Colonic mucosa (tissue), 4 donors: ENCODE results near the gene ZP2. TPM values are rescaled to one million over a fixed set of nuclear protein-coding genes. Genes with fewer than 3 reads are reported as not detected.

Experiments used
- DNase-seq: peaks from one replicate; pipeline ENCODE4 v3.0.0-alpha.2; 2020
- H3K27ac ChIP-seq: fragments of 200-600 bp; one replicate; pipeline ENCODE4 v1.8.0; 2021
- H3K27me3 ChIP-seq: fragments of 200-600 bp; one replicate; pipeline ENCODE4 v1.8.0; 2021
- H3K36me3 ChIP-seq: fragments of 200-600 bp; one replicate; pipeline ENCODE4 v1.8.0; 2021
- H3K4me1 ChIP-seq: fragments of 200-600 bp; one replicate; pipeline ENCODE4 v1.8.0; 2021; ENCODE audit warnings: mild to moderate bottlenecking
- H3K4me3 ChIP-seq: fragments of 200-600 bp; one replicate; pipeline ENCODE4 v1.8.0; 2021
- H3K9ac ChIP-seq, 2 donors: one replicate each; pipeline ENCODE4 v1.7.0; 2013; ENCODE audit warnings: control low read depth in 2 of 2, low read depth in 2 of 2, low read length in 2 of 2
- H3K9me3 ChIP-seq: fragments of 200-600 bp; one replicate; pipeline ENCODE4 v1.8.0; 2021
- intact Hi-C: fragments of 100-400 bp; cut with DNase I; formaldehyde crosslinking; loops from one replicate; pipeline ENCODE4 v1.14.1; 2022
- total RNA-seq, 2 donors: library from RNA; stranded (reverse); fragmentation: NEBNext Ultra II Directional in 1 of 2; extraction: Animal tissue kit (Norgen Biotek cat#: 25700) in 1 of 2; gene quantifications; one replicate each; pipeline ENCODE4 v1.2.1, GENCODE V29; 2021
- TF ChIP-seq, protein P1 (sequence below): fragments of 200-600 bp; IDR thresholded peaks from one replicate; pipeline ENCODE4 v1.8.0; 2022; ENCODE audit warnings: antibody characterized with exemption, mild to moderate bottlenecking
- donor health status: healthy.
- donor health status: DM: no; HTN: no; CAD: no.
- donor health status: DM: no; HTN: no; CAD: no.

Gene ZP2
- total RNA-seq, 2 donors from 2014 or later: 0.25 to 0.27 TPM

DNA sequence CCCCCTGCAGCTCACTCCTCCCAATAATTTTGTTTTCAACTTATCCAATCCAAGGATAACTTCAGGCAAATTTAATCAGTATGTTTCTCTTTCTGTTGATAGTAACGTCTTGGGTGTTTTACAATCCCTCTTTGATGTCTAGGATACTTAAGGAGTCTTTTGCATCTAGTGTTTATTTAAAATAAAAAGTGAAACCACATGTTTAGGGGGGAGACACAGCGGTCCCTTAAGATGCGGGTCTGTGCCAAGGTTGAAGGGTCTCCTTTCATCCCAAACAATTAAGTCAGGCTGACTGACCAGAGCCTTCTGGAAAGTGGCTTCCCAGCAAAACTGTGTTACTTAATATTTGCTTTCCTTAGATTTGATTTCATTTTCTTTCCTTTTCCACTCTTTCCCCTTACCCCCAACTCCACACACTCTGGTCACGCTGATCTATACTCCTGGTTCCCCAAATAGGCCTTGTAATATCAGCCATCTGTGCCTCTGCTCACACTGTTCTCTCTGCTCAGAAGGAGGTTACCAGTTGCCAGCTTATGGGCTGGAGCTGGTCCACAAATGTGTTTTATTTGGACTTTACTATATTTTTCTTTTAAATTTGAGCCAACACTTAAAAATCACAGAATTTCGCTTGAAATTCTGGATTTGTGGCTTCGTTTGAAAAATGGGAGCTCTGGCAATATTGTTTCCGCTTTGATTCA lies 33.3 kb upstream of the ZP2 start:
- intact Hi-C loops: no loop called here
- TF ChIP-seq, protein P1, sequence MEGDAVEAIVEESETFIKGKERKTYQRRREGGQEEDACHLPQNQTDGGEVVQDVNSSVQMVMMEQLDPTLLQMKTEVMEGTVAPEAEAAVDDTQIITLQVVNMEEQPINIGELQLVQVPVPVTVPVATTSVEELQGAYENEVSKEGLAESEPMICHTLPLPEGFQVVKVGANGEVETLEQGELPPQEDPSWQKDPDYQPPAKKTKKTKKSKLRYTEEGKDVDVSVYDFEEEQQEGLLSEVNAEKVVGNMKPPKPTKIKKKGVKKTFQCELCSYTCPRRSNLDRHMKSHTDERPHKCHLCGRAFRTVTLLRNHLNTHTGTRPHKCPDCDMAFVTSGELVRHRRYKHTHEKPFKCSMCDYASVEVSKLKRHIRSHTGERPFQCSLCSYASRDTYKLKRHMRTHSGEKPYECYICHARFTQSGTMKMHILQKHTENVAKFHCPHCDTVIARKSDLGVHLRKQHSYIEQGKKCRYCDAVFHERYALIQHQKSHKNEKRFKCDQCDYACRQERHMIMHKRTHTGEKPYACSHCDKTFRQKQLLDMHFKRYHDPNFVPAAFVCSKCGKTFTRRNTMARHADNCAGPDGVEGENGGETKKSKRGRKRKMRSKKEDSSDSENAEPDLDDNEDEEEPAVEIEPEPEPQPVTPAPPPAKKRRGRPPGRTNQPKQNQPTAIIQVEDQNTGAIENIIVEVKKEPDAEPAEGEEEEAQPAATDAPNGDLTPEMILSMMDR: no peak
- no peak overlapping the region for H3K9ac ChIP-seq
- no peak overlapping the region for H3K4me3 ChIP-seq
- no peak for DNase-seq
- no peaks in the 10 kb centered on the region for H3K36me3 ChIP-seq
- no peaks in the 10 kb centered on the region for H3K4me1 ChIP-seq
- no peak overlapping the region for H3K27ac ChIP-seq
- H3K27me3 ChIP-seq: no peaks in the 10 kb centered on the region
- H3K9me3 ChIP-seq: no peaks in the 10 kb centered on the region

DNA sequence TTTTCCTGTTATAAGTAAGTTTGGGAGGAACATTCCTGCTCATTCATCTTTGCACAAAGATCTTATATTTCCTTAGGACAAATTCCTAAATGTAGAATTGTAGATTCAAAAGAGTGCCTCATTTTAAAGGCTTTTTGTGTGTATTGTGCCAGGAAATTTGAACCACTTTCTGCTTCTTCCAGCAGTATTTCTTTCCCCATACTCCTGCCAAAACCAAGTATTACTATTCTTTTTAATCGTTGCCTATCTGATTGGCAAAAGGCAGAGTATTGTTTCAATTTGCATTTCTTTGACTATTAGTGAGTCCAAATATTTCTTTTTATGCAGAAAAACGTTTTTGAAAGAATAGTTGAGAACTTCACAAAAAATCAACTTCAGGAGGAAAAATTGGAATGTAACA lies 31.4 kb upstream of the ZP2 start:
- Histone ChIP-seq H3K27ac (no peak overlapping the region), H3K36me3 (no peaks in the 10 kb centered on the region), H3K4me1 (no peaks in the 10 kb centered on the region), H3K27me3 (no peaks in the 10 kb centered on the region), H3K9ac (no peak overlapping the region), H3K9me3 (no peaks in the 10 kb centered on the region), H3K4me3 (no peak overlapping the region)
- TF ChIP-seq, protein P1: no peak
- intact Hi-C loops: no loop called here
- no peak for DNase-seq

- Histone ChIP-seq H3K4me3 (no peak overlapping the region), H3K36me3 (no peaks in the 10 kb centered on the region), H3K9ac (no peak overlapping the region), H3K4me1 (no peaks in the 10 kb centered on the region), H3K9me3 (no peaks in the 10 kb centered on the region), H3K27me3 (no peaks in the 10 kb centered on the region), H3K27ac (no peak overlapping the region)
- intact Hi-C loops: no loop called here
- no peak for DNase-seq
- TF ChIP-seq, protein P1: no peak
Observed at GRCh38 chr16:21239646-21240045, 28.3 kb upstream of the ZP2 start.

DNA sequence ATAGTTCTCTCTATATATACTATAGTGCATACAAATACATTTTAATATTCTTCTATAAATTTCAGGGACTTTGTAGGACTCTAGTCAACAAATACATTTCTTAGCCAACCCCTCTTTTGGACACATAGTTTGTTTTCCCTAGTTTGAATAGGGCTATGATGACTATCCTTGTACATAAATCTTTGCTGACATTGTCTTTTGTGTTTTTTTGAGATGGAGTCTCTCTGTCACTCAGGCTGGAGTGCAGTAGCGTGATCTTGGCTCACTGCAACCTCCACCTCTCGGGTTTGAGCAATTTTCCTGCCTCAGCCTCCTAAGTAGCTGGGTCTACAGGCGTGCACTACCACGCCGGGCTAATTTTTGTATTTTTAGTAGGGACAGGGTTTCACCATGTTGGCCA lies 25.5 kb upstream of the ZP2 start:
- Histone ChIP-seq H3K4me3 (no peak overlapping the region), H3K9ac (no peak overlapping the region), H3K9me3 (no peaks in the 10 kb centered on the region), H3K27me3 (no peaks in the 10 kb centered on the region), H3K4me1 (no peaks in the 10 kb centered on the region), H3K27ac (no peak overlapping the region), H3K36me3 (no peaks in the 10 kb centered on the region)
- no peak for DNase-seq
- TF ChIP-seq, protein P1: no peak
- intact Hi-C loops: no loop called here

DNA sequence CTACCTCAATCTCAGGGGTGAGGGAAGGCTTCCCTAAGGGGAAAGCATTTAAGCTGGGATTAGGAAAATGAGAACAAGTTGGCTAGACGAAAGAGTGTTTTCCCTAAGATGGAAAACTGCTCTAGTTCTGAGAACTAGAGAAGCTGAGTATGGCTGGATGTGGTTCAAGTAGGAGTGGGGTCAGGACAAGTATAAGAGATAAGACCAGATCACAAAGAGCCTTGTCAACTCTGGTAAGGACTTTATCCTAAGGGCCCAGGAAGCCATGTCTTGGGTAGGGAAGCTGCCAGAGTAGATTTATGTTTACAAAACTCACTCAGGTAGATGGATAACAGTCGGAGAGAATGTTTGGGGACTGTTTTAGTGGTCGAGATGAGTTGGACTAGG lies 23.8 kb upstream of the ZP2 start:
- Histone ChIP-seq H3K4me3 (peak overlapping the region; percentile 39), H3K4me1 (no peaks in the 10 kb centered on the region), H3K27me3 (no peaks in the 10 kb centered on the region), H3K9ac (peak overlapping the region in 1 of 2 donors; percentile 89), H3K27ac (peak overlapping the region; percentile 30), H3K9me3 (no peaks in the 10 kb centered on the region), H3K36me3 (no peaks in the 10 kb centered on the region)
- intact Hi-C loops: no loop called here
- TF ChIP-seq, protein P1: no peak
- peak; percentile 41 for DNase-seq
